HG02642 (cell line): ENCODE results near the gene CBL.

Experiments used
- ATAC-seq: cut with Tn5 transposase; IDR thresholded peaks from one replicate; pipeline ENCODE4 v1.9.1; 2021; ENCODE audit warnings: mild to moderate bottlenecking; ENCODE audit not compliant: unreplicated experiment, poor library complexity

The CBL gene

DNA sequence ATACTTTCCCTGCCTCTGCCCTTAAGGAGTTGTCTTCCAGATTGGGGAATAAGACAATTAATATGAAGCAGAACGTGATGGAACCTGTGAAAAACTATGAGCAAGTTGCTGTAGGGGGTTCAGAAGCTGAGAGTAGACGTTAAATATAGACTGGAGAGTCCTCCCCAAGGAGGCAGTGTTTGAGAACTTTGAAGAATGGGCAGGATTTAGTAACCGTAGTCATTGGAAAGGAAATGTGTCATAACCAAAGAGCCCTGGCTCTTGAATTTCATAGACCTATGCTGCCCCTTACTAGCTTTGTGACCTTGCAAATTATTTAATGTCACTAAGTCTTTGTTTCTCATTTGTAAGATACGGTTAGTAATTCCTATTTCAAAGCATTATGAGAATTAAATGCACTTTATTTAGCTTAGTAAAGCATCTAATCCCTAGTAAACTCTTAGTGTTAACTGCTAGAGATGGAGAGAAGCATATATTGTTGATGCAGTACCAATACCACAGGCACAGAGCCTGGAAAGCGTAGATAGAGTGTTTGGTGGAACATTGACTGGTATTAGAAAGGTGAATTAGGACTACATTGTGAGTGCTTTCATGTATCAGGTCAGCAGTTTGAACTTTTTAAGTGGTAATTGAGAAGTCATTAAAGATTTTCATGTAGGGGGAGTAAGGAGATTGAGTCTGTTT, 56.7 kb downstream of the CBL start:
- no peak for ATAC-seq

- no peak for ATAC-seq
Measured at GRCh38 chr11:119263352-119263940, 57.3 kb downstream of the CBL start.

DNA sequence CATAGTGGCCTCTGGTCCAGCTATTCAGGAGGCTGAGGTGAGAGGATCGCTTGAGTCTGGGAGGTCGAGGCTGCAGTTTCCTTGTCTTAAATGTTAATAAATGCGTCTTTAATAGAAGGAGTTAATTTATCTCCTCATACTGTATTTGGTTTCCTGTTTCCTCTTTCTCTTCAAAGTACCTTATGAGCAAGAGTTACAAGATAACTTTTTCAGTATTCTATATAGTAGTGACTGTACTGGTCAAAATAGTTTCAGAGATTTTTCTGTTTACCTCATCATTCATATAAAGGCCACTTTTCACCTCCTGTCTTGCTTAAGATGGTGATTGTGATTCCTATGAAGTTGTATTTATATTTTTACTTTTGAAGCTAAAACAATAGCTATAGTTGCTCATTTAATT, 59.9 kb downstream of the CBL start:
- no peak for ATAC-seq

DNA sequence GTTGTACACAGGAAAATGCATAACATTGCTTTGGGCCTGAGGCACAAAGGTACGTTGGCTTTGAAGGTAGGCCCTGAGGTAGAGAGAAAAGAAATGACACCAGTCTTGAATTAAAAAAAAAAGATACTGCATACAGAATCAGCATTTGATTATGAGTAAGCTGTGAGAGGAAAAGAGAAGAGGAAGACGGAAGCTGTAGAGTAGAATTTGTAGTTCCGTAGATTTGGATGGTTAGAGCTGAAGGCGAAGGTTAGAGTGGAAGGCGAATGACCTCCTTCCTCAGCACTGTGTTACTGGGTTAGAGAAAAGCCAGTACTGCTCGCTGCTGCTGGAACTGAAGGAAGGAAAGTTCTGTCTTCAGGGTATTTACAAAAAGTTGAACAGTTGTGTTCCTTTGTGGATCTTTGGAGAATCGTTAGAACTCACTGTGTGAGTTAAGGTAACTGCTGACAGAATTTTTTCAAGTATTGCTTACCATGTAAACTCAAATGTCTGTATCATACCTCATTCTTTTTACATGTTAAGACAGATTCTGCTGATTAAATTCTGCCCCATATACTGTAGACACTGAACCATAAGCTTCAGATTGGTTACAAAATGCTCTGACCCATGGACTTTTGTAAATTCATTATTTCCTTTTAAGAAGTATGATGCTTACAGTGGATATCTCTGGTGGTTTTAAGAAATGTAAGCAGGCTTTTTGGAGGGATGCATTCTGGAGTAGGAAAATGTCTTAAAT, 60.5 kb downstream of the CBL start:
- ATAC-seq, result no peak

DNA sequence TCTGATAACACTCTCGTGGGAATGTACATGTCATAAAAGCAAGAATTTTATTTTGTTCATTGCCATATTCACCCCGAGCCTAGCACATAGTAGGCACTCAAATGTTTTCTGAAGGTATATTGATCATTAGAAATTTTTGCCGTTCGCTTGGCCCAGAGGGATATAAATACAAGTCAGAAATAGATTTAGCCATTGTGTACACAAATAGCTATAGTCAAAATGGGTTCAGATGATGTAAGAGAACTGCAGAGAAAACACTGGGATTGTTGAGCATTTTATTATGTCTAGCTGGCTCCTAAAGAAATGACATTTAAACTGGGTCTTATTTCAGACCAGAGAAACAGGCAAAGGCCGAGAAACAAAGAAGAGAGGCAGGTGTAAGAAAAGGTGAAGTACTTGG, 61.5 kb downstream of the CBL start:
- ATAC-seq, result no peak

- ATAC-seq, result no peak
Measured at GRCh38 chr11:119273721-119274120, 67.6 kb downstream of the CBL start.

- ATAC-seq, result no peak
Measured at GRCh38 chr11:119277660-119278059, 71.5 kb downstream of the CBL start.

GRCh38 chr11:119282495-119282894, 76.4 kb downstream of the CBL start:
- ATAC-seq, result no peak

- no peak for ATAC-seq
Measured at GRCh38 chr11:119284344-119285157, 78.4 kb downstream of the CBL start.

- ATAC-seq, result no peak
Measured at GRCh38 chr11:119285431-119285830, 79.3 kb downstream of the CBL start.

GRCh38 chr11:119288219-119288618, 82.1 kb downstream of the CBL start:
- ATAC-seq, result no peak

DNA sequence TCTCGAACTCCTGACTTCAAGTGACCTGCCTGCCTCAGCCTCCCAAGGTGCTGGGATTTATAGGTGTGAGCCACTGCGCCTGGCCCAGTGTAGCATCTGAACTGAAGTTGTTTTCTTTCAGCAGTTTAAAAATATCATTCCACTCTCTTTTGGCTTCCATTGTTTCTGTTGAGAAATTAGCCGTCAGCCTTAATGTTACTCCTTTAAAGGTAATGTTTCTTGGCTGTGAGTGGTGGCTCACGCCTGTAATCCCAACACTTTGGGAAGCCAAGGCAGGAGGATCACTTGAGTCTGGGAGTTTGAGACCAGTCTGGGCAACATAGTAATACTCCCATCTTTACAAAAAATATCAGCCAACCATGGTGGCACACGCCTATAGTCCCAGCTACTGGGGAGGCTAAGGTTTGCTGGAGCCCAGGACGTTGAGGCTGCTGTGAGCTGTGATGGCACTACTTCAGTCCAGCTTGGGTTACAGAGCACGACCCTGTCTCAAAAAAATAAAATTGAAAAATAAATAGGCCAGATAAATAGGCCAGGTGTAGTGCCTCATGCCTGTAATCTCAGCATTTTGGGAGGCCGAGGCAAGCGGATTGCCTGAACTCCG, 84.9 kb downstream of the CBL start:
- ATAC-seq, result no peak

DNA sequence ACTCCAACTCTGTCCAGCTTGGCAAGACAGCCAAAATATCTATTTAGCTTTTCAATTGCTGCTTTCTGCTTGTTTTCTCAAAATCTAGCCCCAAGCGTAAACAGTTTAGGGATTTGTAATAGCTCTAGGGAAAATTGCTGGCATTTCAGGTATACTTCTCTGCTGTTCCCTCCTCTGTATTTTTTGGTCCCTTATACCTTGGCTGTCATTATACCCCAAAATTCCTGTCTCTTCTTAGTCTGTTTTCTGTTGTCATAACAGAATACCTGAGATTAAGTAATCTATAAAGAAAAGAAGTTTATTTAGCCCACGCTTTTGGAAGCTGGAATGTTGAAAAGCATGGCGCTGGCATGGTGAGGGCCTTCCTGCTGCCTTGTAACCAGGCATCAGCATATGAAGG, 87.3 kb downstream of the CBL start:
- no peak for ATAC-seq

DNA sequence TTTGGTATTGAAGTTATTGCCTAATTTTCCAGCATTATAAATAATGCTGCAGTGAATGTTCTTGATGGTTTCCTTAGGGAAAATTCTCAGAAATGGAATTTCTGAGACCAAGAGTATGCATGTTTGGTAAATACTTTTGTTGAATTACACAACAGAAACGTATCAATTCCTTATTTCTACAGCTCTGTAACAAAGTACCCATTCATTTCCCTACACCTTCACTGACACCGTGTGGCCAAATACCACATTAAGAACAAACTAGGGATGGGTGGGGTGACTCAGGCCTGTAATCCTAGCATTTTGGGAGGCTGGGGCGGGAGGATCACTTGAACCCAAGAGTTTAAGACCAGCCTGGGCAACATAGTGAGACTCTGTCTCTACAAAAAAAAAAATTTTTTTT, 89.0 kb downstream of the CBL start:
- ATAC-seq, result no peak

DNA sequence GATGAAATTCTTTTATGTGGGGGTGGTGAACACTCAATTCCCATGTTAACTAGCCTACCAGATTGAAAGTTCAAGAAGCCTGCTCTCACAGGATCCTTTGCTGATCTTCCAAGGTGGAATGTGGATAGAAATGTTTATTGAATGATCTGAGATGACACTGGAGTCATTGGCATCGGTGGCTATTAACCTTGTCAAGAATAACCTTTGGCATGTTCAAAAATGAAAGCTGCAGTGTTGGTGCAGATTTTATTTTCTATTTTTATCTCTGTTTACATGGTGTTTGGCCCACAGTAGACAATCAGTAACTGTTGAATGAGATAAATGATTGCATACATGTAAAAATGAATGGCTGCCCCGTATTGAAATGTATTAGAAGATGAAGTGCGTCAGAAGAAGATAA, 91.8 kb downstream of the CBL start:
- ATAC-seq, result no peak

- ATAC-seq, result no peak
Measured at GRCh38 chr11:119298726-119299125, 92.6 kb downstream of the CBL start.

DNA sequence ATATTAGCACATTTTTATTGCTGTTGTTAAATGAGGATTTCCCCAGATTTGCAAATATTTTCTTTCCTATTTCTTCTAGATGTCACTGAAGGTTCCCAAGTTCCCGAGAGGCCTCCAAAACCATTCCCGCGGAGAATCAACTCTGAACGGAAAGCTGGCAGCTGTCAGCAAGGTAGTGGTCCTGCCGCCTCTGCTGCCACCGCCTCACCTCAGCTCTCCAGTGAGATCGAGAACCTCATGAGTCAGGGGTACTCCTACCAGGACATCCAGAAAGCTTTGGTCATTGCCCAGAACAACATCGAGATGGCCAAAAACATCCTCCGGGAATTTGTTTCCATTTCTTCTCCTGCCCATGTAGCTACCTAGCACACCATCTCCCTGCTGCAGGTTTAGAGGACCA, 93.3 kb downstream of the CBL start:
- ATAC-seq, result no peak

GRCh38 chr11:119300198-119300964, 94.2 kb downstream of the CBL start:
- no peak for ATAC-seq

GRCh38 chr11:119303227-119303718, 97.1 kb downstream of the CBL start:
- ATAC-seq, result no peak
